MM.1S (cell line): Measurements from ENCODE around the gene RAB9B.

Experiments
- EZH2 ChIP-seq: fragments of 300-600 bp; sonication (generic); optimal IDR thresholded peaks from 2 replicates; pipeline ENCODE3; 2017; ENCODE audit warnings: low read depth, mild to moderate bottlenecking, antibody characterized with exemption, low read length, mixed read lengths
- EZH2phosphoT487 ChIP-seq: fragments of 300-600 bp; sonication (generic); IDR thresholded peaks from 2 replicates; pipeline ENCODE4 v1.6.1; 2018; ENCODE audit warnings: antibody characterized with exemption, low read length
- TF ChIP-seq, protein P1 (sequence below): fragments of 300-600 bp; sonication (generic); IDR thresholded peaks from 2 replicates; pipeline ENCODE4 v1.5.1; 2016; ENCODE audit warnings: antibody characterized with exemption, low read length, mixed read lengths

DNA sequence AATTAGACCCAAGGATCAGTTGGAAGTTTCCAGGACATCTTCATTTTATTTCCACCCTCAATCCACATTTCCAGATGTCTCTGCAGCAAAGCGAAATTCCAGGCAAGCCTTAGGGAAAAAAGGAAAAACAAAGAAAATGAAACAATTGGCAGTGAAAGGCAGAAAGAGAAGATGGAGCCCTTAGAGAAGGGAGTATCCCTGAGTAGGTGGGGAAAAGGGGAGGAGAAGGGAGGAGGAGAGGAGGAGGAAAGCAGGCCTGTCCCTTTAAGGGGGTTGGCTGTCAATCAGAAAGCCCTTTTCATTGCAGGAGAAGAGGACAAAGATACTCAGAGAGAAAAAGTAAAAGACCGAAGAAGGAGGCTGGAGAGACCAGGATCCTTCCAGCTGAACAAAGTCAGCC is 55.5 kb downstream of the RAB9B start, which contains the start of gene PLP1:
- TF ChIP-seq, protein P1, sequence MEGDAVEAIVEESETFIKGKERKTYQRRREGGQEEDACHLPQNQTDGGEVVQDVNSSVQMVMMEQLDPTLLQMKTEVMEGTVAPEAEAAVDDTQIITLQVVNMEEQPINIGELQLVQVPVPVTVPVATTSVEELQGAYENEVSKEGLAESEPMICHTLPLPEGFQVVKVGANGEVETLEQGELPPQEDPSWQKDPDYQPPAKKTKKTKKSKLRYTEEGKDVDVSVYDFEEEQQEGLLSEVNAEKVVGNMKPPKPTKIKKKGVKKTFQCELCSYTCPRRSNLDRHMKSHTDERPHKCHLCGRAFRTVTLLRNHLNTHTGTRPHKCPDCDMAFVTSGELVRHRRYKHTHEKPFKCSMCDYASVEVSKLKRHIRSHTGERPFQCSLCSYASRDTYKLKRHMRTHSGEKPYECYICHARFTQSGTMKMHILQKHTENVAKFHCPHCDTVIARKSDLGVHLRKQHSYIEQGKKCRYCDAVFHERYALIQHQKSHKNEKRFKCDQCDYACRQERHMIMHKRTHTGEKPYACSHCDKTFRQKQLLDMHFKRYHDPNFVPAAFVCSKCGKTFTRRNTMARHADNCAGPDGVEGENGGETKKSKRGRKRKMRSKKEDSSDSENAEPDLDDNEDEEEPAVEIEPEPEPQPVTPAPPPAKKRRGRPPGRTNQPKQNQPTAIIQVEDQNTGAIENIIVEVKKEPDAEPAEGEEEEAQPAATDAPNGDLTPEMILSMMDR = no peak
- TF ChIP-seq EZH2 (no peak), EZH2phosphoT487 (no peak)
